Smooth muscle cell (in vitro differentiated cells): ENCODE results near the gene HDAC11. TPM values are rescaled to one million over a fixed set of nuclear protein-coding genes. Genes with fewer than 3 reads are reported as not detected.

Source experiments
- DNase-seq: peaks from one replicate; lab custom pipeline; 2025; ENCODE audit not compliant: unreplicated experiment; lab: John Stamatoyannopoulos, UW
- H2AFZ ChIP-seq: fragments of 200-600 bp; sonication (generic); 2 replicates; pipeline ENCODE4 v1.6.0; 2016; ENCODE audit warnings: antibody characterized with exemption, low read depth, mild to moderate bottlenecking
- H3F3A ChIP-seq: fragments of 200-600 bp; sonication (generic); 2 replicates; pipeline ENCODE4 v1.6.0; 2017; ENCODE audit warnings: antibody characterized with exemption, low read depth
- H3K27ac ChIP-seq: fragments of 200-600 bp; sonication (generic); 2 replicates; pipeline ENCODE4 v1.5.1; 2016; ENCODE audit warnings: low read depth, mild to moderate bottlenecking
- H3K27me3 ChIP-seq: fragments of 200-600 bp; sonication (generic); 2 replicates; pipeline ENCODE4 v1.6.1; 2016; ENCODE audit warnings: low read depth, mild to moderate bottlenecking
- H3K36me3 ChIP-seq: fragments of 200-600 bp; sonication (generic); 2 replicates; pipeline ENCODE4 v1.5.1; 2016; ENCODE audit warnings: low read depth
- H3K4me1 ChIP-seq: fragments of 200-600 bp; sonication (generic); 2 replicates; pipeline ENCODE4 v1.5.1; 2016; ENCODE audit warnings: low read depth
- H3K4me2 ChIP-seq: fragments of 200-600 bp; sonication (generic); 2 replicates; pipeline ENCODE4 v1.6.0; 2016; ENCODE audit warnings: mild to moderate bottlenecking
- H3K4me3 ChIP-seq: fragments of 200-600 bp; sonication (generic); 2 replicates; pipeline ENCODE4 v1.5.1; 2016; ENCODE audit warnings: mild to moderate bottlenecking
- H3K79me2 ChIP-seq: fragments of 200-600 bp; sonication (generic); 2 replicates; pipeline ENCODE4 v1.6.0; 2016; ENCODE audit warnings: low read depth, mild to moderate bottlenecking
- H3K9ac ChIP-seq: fragments of 200-600 bp; sonication (generic); 2 replicates; pipeline ENCODE4 v1.6.0; 2016; ENCODE audit warnings: low read depth
- H3K9me3 ChIP-seq: fragments of 200-600 bp; sonication (generic); replicated peaks from 2 replicates; pipeline ENCODE4 v1.5.1; 2016; ENCODE audit warnings: low read depth
- H4K20me1 ChIP-seq: fragments of 200-600 bp; sonication (generic); 2 replicates; pipeline ENCODE4 v1.6.0; 2016; ENCODE audit warnings: low read depth
- CTCF ChIP-seq: fragments of 200-600 bp; sonication (generic); IDR thresholded peaks from 2 replicates; pipeline ENCODE4 v1.5.1; 2017; ENCODE audit warnings: borderline replicate concordance, mild to moderate bottlenecking, antibody characterized with exemption; ENCODE audit not compliant: insufficient read depth, poor library complexity, severe bottlenecking
- WGBS: methylation state at CpG from one replicate; pipeline ENCODE4 v1.1.7; 2016; ENCODE audit warnings: low lambda C conversion rate; 5-methylcytosine and 5-hydroxymethylcytosine counted together
- polyA plus RNA-seq: library from polyadenylated mRNA; unstranded; fragments of >200 nt; fragmentation: Nextera tagmentation; extraction: Ambion mirVana; gene quantifications from 2 replicates; pipeline ENCODE4 v1.2.1, GENCODE V29; 2016
- total RNA-seq: library from RNA; depleted of rRNA; stranded (reverse); fragments of >200 nt; gene quantifications from 2 replicates; pipeline ENCODE4 v1.2.3, GENCODE V29; 2014

The HDAC11 gene
- total and polyA plus RNA-seq, 2 experiments from 2014 or later: 9.6 to 14.8 TPM

GRCh38 chr3:13546667-13547171, 66.6 kb downstream of the HDAC11 start:
- no peaks in the 10 kb centered on the region for H3K9me3 ChIP-seq
- H3K79me2 ChIP-seq: peaks cover 26% of the 10 kb centered on the region
- WGBS: 10% methylated on average over 9 of the region's 9 CpGs
- peak overlapping the region; percentile 91 for H3K27ac ChIP-seq
- DNase-seq: no peak
- H3K4me1 ChIP-seq: peaks cover 39% of the 10 kb centered on the region
- peak overlapping the region; percentile 82 for H3K4me2 ChIP-seq
- peaks cover 33% of the 10 kb centered on the region for H3F3A ChIP-seq
- H3K4me3 ChIP-seq: no peak overlapping the region
- TF ChIP-seq CTCF: no peak
- H3K36me3 ChIP-seq: no peaks in the 10 kb centered on the region
- H2AFZ ChIP-seq: no peak overlapping the region
- no peaks in the 10 kb centered on the region for H3K27me3 ChIP-seq
- peak overlapping the region; percentile 57 for H3K9ac ChIP-seq
- peaks cover 16% of the 10 kb centered on the region for H4K20me1 ChIP-seq

GRCh38 chr3:13547591-13548371, 67.7 kb downstream of the HDAC11 start:
- peak overlapping the region; percentile 82 for H3K4me2 ChIP-seq
- H3K4me3 ChIP-seq: no peak overlapping the region
- TF ChIP-seq CTCF: no peak
- peaks cover 26% of the 10 kb centered on the region for H4K20me1 ChIP-seq
- H3K9me3 ChIP-seq: no peaks in the 10 kb centered on the region
- no peaks in the 10 kb centered on the region for H3K27me3 ChIP-seq
- peaks cover 36% of the 10 kb centered on the region for H3K4me1 ChIP-seq
- no peaks in the 10 kb centered on the region for H3K36me3 ChIP-seq
- no peak overlapping the region for H2AFZ ChIP-seq
- peaks cover 33% of the 10 kb centered on the region for H3F3A ChIP-seq
- peak overlapping the region; percentile 58 for H3K9ac ChIP-seq
- peaks cover 37% of the 10 kb centered on the region for H3K79me2 ChIP-seq
- 69% methylated on average over 10 of the region's 10 CpGs for WGBS
- peak overlapping the region; percentile 91 for H3K27ac ChIP-seq
- no peak for DNase-seq

- Histone ChIP-seq H3K9me3 (no peaks in the 10 kb centered on the region), H4K20me1 (peaks cover 36% of the 10 kb centered on the region), H3K9ac (peak within 1 kb of the TSS; percentile 58), H3K79me2 (peaks cover 48% of the 10 kb centered on the region), H2AFZ (no peak within 1 kb of the TSS), H3K4me2 (peak within 1 kb of the TSS; percentile 88), H3K36me3 (no peaks in the 10 kb centered on the region), H3K4me1 (peaks cover 30% of the 10 kb centered on the region), H3K4me3 (peak within 1 kb of the TSS; percentile 57), H3F3A (peaks cover 26% of the 10 kb centered on the region), H3K27me3 (no peaks in the 10 kb centered on the region), H3K27ac (peak within 1 kb of the TSS; percentile 91)
- no peak for DNase-seq
- WGBS: 6% methylated on average over 33 of the region's 107 CpGs
- TF ChIP-seq CTCF: no peak
These were observed 68.9 kb downstream of the HDAC11 start, which contains the start of gene FBLN2 for GRCh38 chr3:13548696-13549622. FBLN2 (plus strand) TSS chr3:13549125; CDS start chr3:13570356, 21,231 bp downstream.
